Measurements from ENCODE around the gene NXN. TPM values are rescaled to one million over a fixed set of nuclear protein-coding genes. Genes with fewer than 3 reads are reported as not detected.

The NXN gene
- total RNA-seq, 1 donor from 2014 or later = 51.6 TPM

Small RNAs within 50 kb of the gene (microRNA-seq; reads per million reads assigned to microRNA genes)
- gene MIR3183 (ENCODE audit: borderline number of aligned reads, borderline replicate concordance) = not detected

Small RNAs within 50 kb of the gene (small RNA-seq; reads per million reads assigned to genes)
- gene MIR3183 = not detected

Other genes starting within 250 kb of the NXN start
- gene TLCD3A, start 247.2 kb downstream of the NXN start, total RNA-seq = 18.7 TPM
- 22.3 TPM for gene GEMIN4, start 227.5 kb downstream of the NXN start, total RNA-seq
- gene GLOD4, start 197.5 kb downstream of the NXN start, total RNA-seq = 36.8 TPM
- gene MRM3, start 197.4 kb downstream of the NXN start, total RNA-seq = 3.7 TPM
- 8.8 TPM for gene TIMM22, start 17.4 kb upstream of the NXN start, total RNA-seq
- gene ABR, start 200.2 kb upstream of the NXN start, total RNA-seq = 90.8 TPM